ENCODE results near the gene CAMTA1.

DNA sequence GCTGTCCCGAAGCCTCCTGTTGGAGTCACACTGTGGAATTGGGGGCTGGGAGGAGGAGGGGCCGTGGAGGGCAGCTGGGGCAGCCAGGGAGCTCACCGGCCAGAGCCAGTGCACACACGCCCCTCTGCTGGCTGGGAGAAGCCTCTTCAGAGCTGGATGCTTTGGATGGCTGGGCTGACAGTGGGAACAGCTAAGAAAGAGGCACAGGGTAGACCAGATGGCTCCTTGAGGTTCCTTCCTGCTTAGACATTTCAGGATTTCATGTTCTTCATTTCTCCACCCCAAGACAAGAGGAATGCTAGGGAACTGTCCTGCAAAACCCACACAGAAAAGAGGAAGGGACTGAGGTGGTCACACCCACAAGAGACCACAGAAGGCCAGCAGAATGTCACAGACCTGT, 731.1 kb downstream of the CAMTA1 start:
- TF ChIP-seq, protein P1, sequence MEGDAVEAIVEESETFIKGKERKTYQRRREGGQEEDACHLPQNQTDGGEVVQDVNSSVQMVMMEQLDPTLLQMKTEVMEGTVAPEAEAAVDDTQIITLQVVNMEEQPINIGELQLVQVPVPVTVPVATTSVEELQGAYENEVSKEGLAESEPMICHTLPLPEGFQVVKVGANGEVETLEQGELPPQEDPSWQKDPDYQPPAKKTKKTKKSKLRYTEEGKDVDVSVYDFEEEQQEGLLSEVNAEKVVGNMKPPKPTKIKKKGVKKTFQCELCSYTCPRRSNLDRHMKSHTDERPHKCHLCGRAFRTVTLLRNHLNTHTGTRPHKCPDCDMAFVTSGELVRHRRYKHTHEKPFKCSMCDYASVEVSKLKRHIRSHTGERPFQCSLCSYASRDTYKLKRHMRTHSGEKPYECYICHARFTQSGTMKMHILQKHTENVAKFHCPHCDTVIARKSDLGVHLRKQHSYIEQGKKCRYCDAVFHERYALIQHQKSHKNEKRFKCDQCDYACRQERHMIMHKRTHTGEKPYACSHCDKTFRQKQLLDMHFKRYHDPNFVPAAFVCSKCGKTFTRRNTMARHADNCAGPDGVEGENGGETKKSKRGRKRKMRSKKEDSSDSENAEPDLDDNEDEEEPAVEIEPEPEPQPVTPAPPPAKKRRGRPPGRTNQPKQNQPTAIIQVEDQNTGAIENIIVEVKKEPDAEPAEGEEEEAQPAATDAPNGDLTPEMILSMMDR (IDR thresholded peaks at IDR 0.05): no peak
- TF ChIP-seq POLR2A (IDR thresholded peaks at IDR 0.05): no peak
